Measurements from ENCODE around the gene LIPF.

Gene LIPF

DNA sequence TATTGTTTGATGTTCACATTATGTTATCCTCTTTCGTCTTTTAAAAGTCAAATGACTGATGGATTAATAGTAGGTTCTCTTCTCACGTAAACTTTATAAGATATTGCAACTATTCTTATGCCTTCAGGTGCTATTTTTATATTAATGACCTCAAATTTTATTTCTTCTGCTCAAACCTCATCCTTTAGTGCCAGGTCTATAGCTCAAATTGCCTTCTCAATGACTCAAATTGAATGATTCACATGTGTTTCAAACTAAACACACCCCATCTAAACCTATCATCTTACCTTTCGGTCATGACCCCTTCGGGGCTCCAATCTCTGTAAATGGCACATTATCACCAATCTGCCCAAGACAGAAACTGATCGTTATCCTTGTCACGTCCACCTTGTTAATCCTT is 22.0 kb upstream of the LIPF start:
- no peak overlapping the region for H2AFZ ChIP-seq (ENCODE audit: low read depth, low read length)
- 0 out of 2 replicates have a peak overlapping the region, but pooled peaks have one; percentile 8 for H3K4me3 ChIP-seq (ENCODE audit: low read length)
- TF ChIP-seq, protein P1, sequence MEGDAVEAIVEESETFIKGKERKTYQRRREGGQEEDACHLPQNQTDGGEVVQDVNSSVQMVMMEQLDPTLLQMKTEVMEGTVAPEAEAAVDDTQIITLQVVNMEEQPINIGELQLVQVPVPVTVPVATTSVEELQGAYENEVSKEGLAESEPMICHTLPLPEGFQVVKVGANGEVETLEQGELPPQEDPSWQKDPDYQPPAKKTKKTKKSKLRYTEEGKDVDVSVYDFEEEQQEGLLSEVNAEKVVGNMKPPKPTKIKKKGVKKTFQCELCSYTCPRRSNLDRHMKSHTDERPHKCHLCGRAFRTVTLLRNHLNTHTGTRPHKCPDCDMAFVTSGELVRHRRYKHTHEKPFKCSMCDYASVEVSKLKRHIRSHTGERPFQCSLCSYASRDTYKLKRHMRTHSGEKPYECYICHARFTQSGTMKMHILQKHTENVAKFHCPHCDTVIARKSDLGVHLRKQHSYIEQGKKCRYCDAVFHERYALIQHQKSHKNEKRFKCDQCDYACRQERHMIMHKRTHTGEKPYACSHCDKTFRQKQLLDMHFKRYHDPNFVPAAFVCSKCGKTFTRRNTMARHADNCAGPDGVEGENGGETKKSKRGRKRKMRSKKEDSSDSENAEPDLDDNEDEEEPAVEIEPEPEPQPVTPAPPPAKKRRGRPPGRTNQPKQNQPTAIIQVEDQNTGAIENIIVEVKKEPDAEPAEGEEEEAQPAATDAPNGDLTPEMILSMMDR (IDR thresholded peaks at IDR 0.05; ENCODE audit: low read depth, low read length): no peak
- TF ChIP-seq EZH2phosphoT487 (IDR thresholded peaks at IDR 0.05; ENCODE audit: low read depth): no peak
- no peaks in the 10 kb centered on the region for H4K20me1 ChIP-seq (ENCODE audit: insufficient read depth, low read length)
- H3K27me3 ChIP-seq (ENCODE audit: low read depth, low read length): no peaks in the 10 kb centered on the region
- peak overlapping the region; percentile 58 for H3K4me2 ChIP-seq (ENCODE audit: low read length)
- peaks cover 8% of the 10 kb centered on the region for H3K36me3 ChIP-seq (replicated peaks; ENCODE audit: low read depth, low read length)
- H3K4me1 ChIP-seq (ENCODE audit: low read length): peaks cover 40% of the 10 kb centered on the region
- peak overlapping the region; percentile 88 for H3K27ac ChIP-seq (ENCODE audit: low read length)
- no peaks in the 10 kb centered on the region for H3K79me2 ChIP-seq (ENCODE audit: low read length)
- peak overlapping the region; percentile 30; the same call in 1 of the 2 replicates for H3K9ac ChIP-seq (ENCODE audit: low read length)
- no peaks in the 10 kb centered on the region for H3K9me3 ChIP-seq (ENCODE audit: insufficient read depth, low read length)

DNA sequence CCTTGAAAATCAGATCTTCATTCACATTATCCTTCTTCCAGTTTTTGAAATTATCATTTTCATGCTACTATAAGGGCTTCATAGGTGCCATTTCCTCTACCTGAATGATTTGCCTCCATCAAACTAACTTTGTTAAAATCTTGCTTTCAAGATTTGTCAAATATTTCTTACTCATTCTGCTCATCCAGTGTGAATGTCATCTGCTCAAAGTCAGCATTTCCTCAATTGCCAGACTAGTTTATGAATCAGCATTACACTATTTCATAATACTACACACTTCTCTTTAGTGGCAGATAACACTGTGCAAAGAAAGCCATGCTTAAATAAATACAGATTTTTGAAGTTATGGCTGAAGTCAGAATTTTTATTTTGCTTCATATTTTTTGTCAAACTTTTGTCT is 21.3 kb upstream of the LIPF start:
- no peak overlapping the region for H2AFZ ChIP-seq (ENCODE audit: low read depth, low read length)
- H3K4me1 ChIP-seq (ENCODE audit: low read length): peaks cover 45% of the 10 kb centered on the region
- H3K27me3 ChIP-seq (ENCODE audit: low read depth, low read length): no peaks in the 10 kb centered on the region
- TF ChIP-seq EZH2phosphoT487 (IDR thresholded peaks at IDR 0.05; ENCODE audit: low read depth): no peak
- TF ChIP-seq, protein P1 (IDR thresholded peaks at IDR 0.05; ENCODE audit: low read depth, low read length): no peak
- no peaks in the 10 kb centered on the region for H3K9me3 ChIP-seq (ENCODE audit: insufficient read depth, low read length)
- no peaks in the 10 kb centered on the region for H3K79me2 ChIP-seq (ENCODE audit: low read length)
- H3K4me2 ChIP-seq (ENCODE audit: low read length): peak overlapping the region; percentile 58
- 0 out of 2 replicates have a peak overlapping the region, but pooled peaks have one; percentile 18 for H3K4me3 ChIP-seq (ENCODE audit: low read length)
- H4K20me1 ChIP-seq (ENCODE audit: insufficient read depth, low read length): no peaks in the 10 kb centered on the region
- peak overlapping the region; percentile 88 for H3K27ac ChIP-seq (ENCODE audit: low read length)
- H3K36me3 ChIP-seq (replicated peaks; ENCODE audit: low read depth, low read length): peaks cover 7% of the 10 kb centered on the region
- H3K9ac ChIP-seq (ENCODE audit: low read length): peak overlapping the region; percentile 35; the same call in 1 of the 2 replicates

DNA sequence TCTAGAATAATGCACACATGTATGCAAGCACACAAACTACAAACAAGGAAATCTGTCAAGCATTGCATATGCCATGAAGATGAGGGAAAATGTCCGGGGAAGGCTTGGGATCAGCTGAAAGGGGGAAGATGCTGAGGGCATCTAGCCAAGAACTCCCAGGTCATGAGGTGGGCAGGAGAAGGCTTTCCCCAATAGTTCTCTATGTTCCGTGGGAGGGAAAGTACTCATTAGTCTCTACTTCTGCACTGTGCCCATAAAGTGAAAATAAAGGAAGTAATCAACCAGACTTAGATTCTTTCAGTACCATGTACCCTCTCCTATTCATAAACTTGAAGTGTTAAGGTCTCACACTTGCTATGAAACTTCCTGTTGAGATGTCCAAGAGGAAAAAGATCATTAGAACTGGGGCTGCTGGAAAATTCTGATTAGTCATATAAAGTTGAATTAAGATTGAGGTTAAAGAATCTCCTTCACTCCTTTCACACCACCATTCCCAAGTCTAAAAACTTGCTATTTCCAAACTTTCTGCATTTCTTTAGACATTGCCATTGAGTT is 17.1 kb upstream of the LIPF start:
- no peaks in the 10 kb centered on the region for H3K27me3 ChIP-seq (ENCODE audit: low read depth, low read length)
- no peak for TF ChIP-seq EZH2phosphoT487 (IDR thresholded peaks at IDR 0.05; ENCODE audit: low read depth)
- no peaks in the 10 kb centered on the region for H3K36me3 ChIP-seq (replicated peaks; ENCODE audit: low read depth, low read length)
- peak overlapping the region; percentile 49 for H3K4me2 ChIP-seq (ENCODE audit: low read length)
- H3K4me3 ChIP-seq (ENCODE audit: low read length): no peak overlapping the region
- no peak overlapping the region for H3K9ac ChIP-seq (ENCODE audit: low read length)
- H3K9me3 ChIP-seq (ENCODE audit: insufficient read depth, low read length): no peaks in the 10 kb centered on the region
- no peak overlapping the region for H2AFZ ChIP-seq (ENCODE audit: low read depth, low read length)
- no peaks in the 10 kb centered on the region for H3K79me2 ChIP-seq (ENCODE audit: low read length)
- H3K4me1 ChIP-seq (ENCODE audit: low read length): peaks cover 63% of the 10 kb centered on the region
- no peak overlapping the region for H3K27ac ChIP-seq (ENCODE audit: low read length)
- no peaks in the 10 kb centered on the region for H4K20me1 ChIP-seq (ENCODE audit: insufficient read depth, low read length)

DNA sequence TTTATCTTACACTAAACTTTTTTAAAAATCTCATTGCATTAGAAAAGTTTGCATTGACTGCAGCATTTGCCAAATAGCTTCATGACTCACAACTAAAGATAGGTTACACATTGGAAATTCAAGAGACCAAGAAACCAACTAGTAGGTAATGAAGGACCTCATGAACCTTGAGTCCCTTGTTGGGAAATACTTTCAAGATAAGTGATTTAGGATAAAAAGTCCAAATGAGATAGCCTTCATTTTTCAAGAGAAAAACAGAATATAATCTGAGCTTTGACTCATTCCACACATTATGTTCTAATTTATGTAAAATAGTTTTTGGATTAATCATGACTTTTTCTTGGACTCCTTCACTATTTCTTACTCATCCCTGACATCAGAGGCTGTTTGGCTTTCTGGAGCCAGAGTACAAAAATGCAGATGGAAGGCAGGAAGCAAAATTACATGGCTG is 13.1 kb upstream of the LIPF start:
- Histone ChIP-seq H3K4me1 (ENCODE audit: low read length) (peaks cover 33% of the 10 kb centered on the region), H3K36me3 (replicated peaks; ENCODE audit: low read depth, low read length) (no peaks in the 10 kb centered on the region), H4K20me1 (ENCODE audit: insufficient read depth, low read length) (no peaks in the 10 kb centered on the region), H3K79me2 (ENCODE audit: low read length) (no peaks in the 10 kb centered on the region), H3K27ac (ENCODE audit: low read length) (no peak overlapping the region), H3K9ac (ENCODE audit: low read length) (no peak overlapping the region), H3K4me3 (ENCODE audit: low read length) (no peak overlapping the region), H3K4me2 (ENCODE audit: low read length) (peak overlapping the region; percentile 23; the same call in 1 of the 2 replicates), H2AFZ (ENCODE audit: low read depth, low read length) (no peak overlapping the region), H3K27me3 (ENCODE audit: low read depth, low read length) (no peaks in the 10 kb centered on the region), H3K9me3 (ENCODE audit: insufficient read depth, low read length) (no peaks in the 10 kb centered on the region)
- TF ChIP-seq, protein P1 (IDR thresholded peaks at IDR 0.05; ENCODE audit: low read depth, low read length): no peak
- TF ChIP-seq EZH2phosphoT487 (IDR thresholded peaks at IDR 0.05; ENCODE audit: low read depth): no peak

All from OCI-LY3 (cell line).